ENCODE results near the gene CDK10.

The CDK10 gene

GRCh38 chr16:89643769-89644300, 42.7 kb upstream of the CDK10 start:
- ChIA-PET CTCF (no interaction called here), POLR2A (no interaction called here)
- no peak for DNase-seq (ENCODE audit: extremely low spot score)
- TF ChIP-seq, protein P1, sequence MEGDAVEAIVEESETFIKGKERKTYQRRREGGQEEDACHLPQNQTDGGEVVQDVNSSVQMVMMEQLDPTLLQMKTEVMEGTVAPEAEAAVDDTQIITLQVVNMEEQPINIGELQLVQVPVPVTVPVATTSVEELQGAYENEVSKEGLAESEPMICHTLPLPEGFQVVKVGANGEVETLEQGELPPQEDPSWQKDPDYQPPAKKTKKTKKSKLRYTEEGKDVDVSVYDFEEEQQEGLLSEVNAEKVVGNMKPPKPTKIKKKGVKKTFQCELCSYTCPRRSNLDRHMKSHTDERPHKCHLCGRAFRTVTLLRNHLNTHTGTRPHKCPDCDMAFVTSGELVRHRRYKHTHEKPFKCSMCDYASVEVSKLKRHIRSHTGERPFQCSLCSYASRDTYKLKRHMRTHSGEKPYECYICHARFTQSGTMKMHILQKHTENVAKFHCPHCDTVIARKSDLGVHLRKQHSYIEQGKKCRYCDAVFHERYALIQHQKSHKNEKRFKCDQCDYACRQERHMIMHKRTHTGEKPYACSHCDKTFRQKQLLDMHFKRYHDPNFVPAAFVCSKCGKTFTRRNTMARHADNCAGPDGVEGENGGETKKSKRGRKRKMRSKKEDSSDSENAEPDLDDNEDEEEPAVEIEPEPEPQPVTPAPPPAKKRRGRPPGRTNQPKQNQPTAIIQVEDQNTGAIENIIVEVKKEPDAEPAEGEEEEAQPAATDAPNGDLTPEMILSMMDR (IDR thresholded peaks at IDR 0.05; ENCODE audit: control extremely low read depth, extremely low read depth, low read depth, missing control alignments) = no peak

- ChIA-PET POLR2A (no interaction called here), CTCF (no interaction called here)
- DNase-seq (ENCODE audit: extremely low spot score) = no peak
- TF ChIP-seq, protein P1 (IDR thresholded peaks at IDR 0.05; ENCODE audit: control extremely low read depth, extremely low read depth, low read depth, missing control alignments) = no peak
Measured at GRCh38 chr16:89645122-89645521, 41.4 kb upstream of the CDK10 start.

GRCh38 chr16:89646270-89646669, 40.2 kb upstream of the CDK10 start:
- ChIA-PET CTCF (no interaction called here), POLR2A (no interaction called here)
- TF ChIP-seq, protein P1 (IDR thresholded peaks at IDR 0.05; ENCODE audit: control extremely low read depth, extremely low read depth, low read depth, missing control alignments) = no peak
- no peak for DNase-seq (ENCODE audit: extremely low spot score)

DNA sequence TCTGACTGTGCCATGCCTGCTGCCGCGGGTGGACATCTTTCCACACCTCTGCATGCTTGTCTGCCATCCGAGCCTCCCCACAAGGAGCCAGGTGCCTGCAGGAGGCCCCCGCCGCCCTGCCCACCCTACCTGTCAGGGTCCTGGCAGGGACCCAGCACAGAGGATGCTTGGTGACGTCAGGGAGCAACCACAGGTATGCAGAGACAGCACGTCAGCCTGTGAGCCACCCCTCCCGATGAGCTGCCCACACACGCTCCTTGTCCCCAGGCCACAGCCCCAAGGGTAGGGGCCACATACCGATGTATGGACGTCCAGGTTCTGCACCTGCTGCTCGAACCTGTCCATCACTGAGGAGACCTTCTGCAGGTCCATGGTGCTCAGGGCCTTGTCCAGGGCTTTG, 39.6 kb upstream of the CDK10 start:
- CTCF ChIA-PET = no interaction called here
- TF ChIP-seq, protein P1 (IDR thresholded peaks at IDR 0.05; ENCODE audit: control extremely low read depth, extremely low read depth, low read depth, missing control alignments) = no peak
- POLR2A ChIA-PET = no interaction called here
- DNase-seq (ENCODE audit: extremely low spot score) = no peak

GRCh38 chr16:89651584-89651983, 34.9 kb upstream of the CDK10 start:
- ChIA-PET POLR2A (no interaction called here), CTCF (no interaction called here)
- no peak for DNase-seq (ENCODE audit: extremely low spot score)
- TF ChIP-seq, protein P1 (IDR thresholded peaks at IDR 0.05; ENCODE audit: control extremely low read depth, extremely low read depth, low read depth, missing control alignments) = no peak

DNA sequence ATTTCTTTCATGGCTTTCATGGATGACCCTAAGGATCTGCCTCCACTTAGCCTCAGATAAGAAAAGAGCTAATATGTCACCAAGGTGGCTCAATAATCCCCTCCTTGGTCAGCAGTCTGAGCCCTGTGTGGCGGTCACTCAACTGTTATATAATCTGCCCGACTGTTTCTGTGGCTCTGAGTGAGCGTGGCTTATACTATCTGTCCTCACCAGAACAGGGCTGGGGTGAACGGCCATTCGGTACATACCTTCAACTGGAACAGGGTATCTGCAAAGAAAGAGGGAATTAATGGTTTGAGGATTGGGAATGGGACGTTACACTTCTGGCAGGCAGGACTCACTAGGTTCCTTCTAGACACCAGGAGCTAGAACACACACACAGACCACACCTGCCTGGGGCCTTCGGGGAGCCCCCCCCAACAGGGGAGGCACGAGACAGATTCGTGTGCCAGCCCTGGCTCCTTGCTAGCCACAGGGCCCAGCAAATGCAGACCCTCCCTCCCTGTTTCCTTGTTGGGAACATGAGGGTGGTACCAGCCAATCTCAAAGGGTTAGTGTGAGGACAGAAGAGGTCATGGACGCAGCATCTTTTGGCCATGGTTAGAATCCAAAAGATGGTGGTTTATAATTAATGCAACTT, 32.7 kb upstream of the CDK10 start:
- DNase-seq (ENCODE audit: extremely low spot score) = no peak
- TF ChIP-seq, protein P1 (IDR thresholded peaks at IDR 0.05; ENCODE audit: control extremely low read depth, extremely low read depth, low read depth, missing control alignments) = no peak
- POLR2A ChIA-PET = interaction anchor here (0.6 kb wide), 1 partner anchor 207 kb away, joined by 3 read pairs; no protein-coding TSS in a partner anchor
- CTCF ChIA-PET = interaction anchor here (0.9 to 3.6 kb wide), 2 partner anchors 10 to 12 kb away, joined by 3 to 8 read pairs; no protein-coding TSS in a partner anchor

Measured in GM10248 (cell line).